ENCODE data around the gene TNIK. TPM values are rescaled to one million over a fixed set of nuclear protein-coding genes. Genes with fewer than 3 reads are reported as not detected.
"Not testable (repeated sequence)": the region's sequence is repeated elsewhere in the genome, so short reads cannot be mapped to it uniquely, and the experiment has no call there.

TNIK gene
- total RNA-seq, 2 experiments from 2014 or later: 36.6 to 39.3 TPM

GRCh38 chr3:171379281-171379680 lies 80.9 kb downstream of the TNIK start:
- Mint-ChIP-seq H3K27me3 (no peaks in the 10 kb centered on the region), H3K4me3 (no peak overlapping the region), H3K4me1 (peaks cover 14% of the 10 kb centered on the region)

GRCh38 chr3:171378586-171378985 lies 81.6 kb downstream of the TNIK start:
- H3K27me3 Mint-ChIP-seq: no peaks in the 10 kb centered on the region

More at GRCh38 chr3:171379281-171379680, 80.9 kb downstream of the TNIK start:
- DNase-seq: no peak
- CTCF ChIA-PET: no interaction called here
- H3K9me3 Mint-ChIP-seq (ENCODE audit: low read depth): no peaks in the 10 kb centered on the region
- H3K27ac Mint-ChIP-seq: no peak overlapping the region
- H3K36me3 Mint-ChIP-seq: peaks cover 5% of the 10 kb centered on the region
- ATAC-seq: no peak

GRCh38 chr3:171377859-171378258 lies 82.3 kb downstream of the TNIK start:
- Mint-ChIP-seq H3K27me3 (no peaks in the 10 kb centered on the region), H3K9me3 (ENCODE audit: low read depth) (no peaks in the 10 kb centered on the region), H3K27ac (no peak overlapping the region), H3K4me3 (no peak overlapping the region), H3K4me1 (peaks cover 4% of the 10 kb centered on the region), H3K36me3 (peaks cover 2% of the 10 kb centered on the region)
- DNase-seq: no peak
- CTCF ChIA-PET: no interaction called here
- ATAC-seq: no peak

More at GRCh38 chr3:171378586-171378985, 81.6 kb downstream of the TNIK start:
- peaks cover 7% of the 10 kb centered on the region for H3K4me1 Mint-ChIP-seq
- H3K36me3 Mint-ChIP-seq: peaks cover 2% of the 10 kb centered on the region
- H3K4me3 Mint-ChIP-seq: no peak overlapping the region
- no peaks in the 10 kb centered on the region for H3K9me3 Mint-ChIP-seq (ENCODE audit: low read depth)
- no peak overlapping the region for H3K27ac Mint-ChIP-seq
- DNase-seq: no peak
- CTCF ChIA-PET: no interaction called here
- ATAC-seq: no peak

- H3K9me3 Mint-ChIP-seq (ENCODE audit: low read depth): no peaks in the 10 kb centered on the region
- H3K27ac Mint-ChIP-seq: no peak overlapping the region
- CTCF ChIA-PET: no interaction called here
- DNase-seq: no peak
- no peaks in the 10 kb centered on the region for H3K27me3 Mint-ChIP-seq
- no peak for ATAC-seq
- peaks cover 2% of the 10 kb centered on the region for H3K36me3 Mint-ChIP-seq
- no peak overlapping the region for H3K4me3 Mint-ChIP-seq
- peaks cover 4% of the 10 kb centered on the region for H3K4me1 Mint-ChIP-seq
Observed at GRCh38 chr3:171376596-171376947, 83.6 kb downstream of the TNIK start.

GRCh38 chr3:171375666-171376595 lies 84.3 kb downstream of the TNIK start:
- Mint-ChIP-seq H3K4me1 (peaks cover 4% of the 10 kb centered on the region), H3K36me3 (peaks cover 2% of the 10 kb centered on the region), H3K4me3 (no peak overlapping the region), H3K27me3 (no peaks in the 10 kb centered on the region), H3K9me3 (ENCODE audit: low read depth) (no peaks in the 10 kb centered on the region), H3K27ac (no peak overlapping the region)
- DNase-seq: no peak
- CTCF ChIA-PET: no interaction called here
- no peak for ATAC-seq

- Mint-ChIP-seq H3K9me3 (ENCODE audit: low read depth) (no peaks in the 10 kb centered on the region), H3K4me1 (peaks cover 4% of the 10 kb centered on the region), H3K27ac (no peak overlapping the region), H3K27me3 (no peaks in the 10 kb centered on the region), H3K4me3 (no peak overlapping the region), H3K36me3 (peaks cover 3% of the 10 kb centered on the region)
- CTCF ChIA-PET: no interaction called here
- DNase-seq (no peak), ATAC-seq (no peak)
Observed at GRCh38 chr3:171374661-171375285, 85.4 kb downstream of the TNIK start.

- DNase-seq (no peak), ATAC-seq (no peak)
- Mint-ChIP-seq H3K9me3 (ENCODE audit: low read depth) (no peaks in the 10 kb centered on the region), H3K27ac (no peak overlapping the region), H3K4me3 (no peak overlapping the region), H3K36me3 (peaks cover 2% of the 10 kb centered on the region), H3K4me1 (peaks cover 4% of the 10 kb centered on the region), H3K27me3 (no peaks in the 10 kb centered on the region)
- CTCF ChIA-PET: no interaction called here
Observed at GRCh38 chr3:171374260-171374659, 85.9 kb downstream of the TNIK start.

GRCh38 chr3:171373711-171374110 lies 86.5 kb downstream of the TNIK start:
- CTCF ChIA-PET: no interaction called here

GRCh38 chr3:171372694-171373093 lies 87.5 kb downstream of the TNIK start:
- H3K9me3 Mint-ChIP-seq (ENCODE audit: low read depth): no peaks in the 10 kb centered on the region
- no peak for ATAC-seq
- no peak overlapping the region for H3K27ac Mint-ChIP-seq
- peaks cover 10% of the 10 kb centered on the region for H3K36me3 Mint-ChIP-seq
- no peak overlapping the region for H3K4me3 Mint-ChIP-seq
- DNase-seq: no peak
- H3K4me1 Mint-ChIP-seq: peaks cover 4% of the 10 kb centered on the region
- H3K27me3 Mint-ChIP-seq: no peaks in the 10 kb centered on the region
- CTCF ChIA-PET: no interaction called here

More at GRCh38 chr3:171373711-171374110, 86.5 kb downstream of the TNIK start:
- ATAC-seq (no peak), DNase-seq (no peak)
- H3K27ac Mint-ChIP-seq: no peak overlapping the region
- peaks cover 5% of the 10 kb centered on the region for H3K36me3 Mint-ChIP-seq
- no peaks in the 10 kb centered on the region for H3K9me3 Mint-ChIP-seq (ENCODE audit: low read depth)
- no peaks in the 10 kb centered on the region for H3K27me3 Mint-ChIP-seq
- peaks cover 4% of the 10 kb centered on the region for H3K4me1 Mint-ChIP-seq
- H3K4me3 Mint-ChIP-seq: no peak overlapping the region

GRCh38 chr3:171371354-171371753 lies 88.9 kb downstream of the TNIK start:
- Mint-ChIP-seq H3K36me3 (peaks cover 12% of the 10 kb centered on the region), H3K4me1 (peaks cover 2% of the 10 kb centered on the region), H3K27me3 (no peaks in the 10 kb centered on the region), H3K4me3 (no peak overlapping the region), H3K9me3 (ENCODE audit: low read depth) (no peaks in the 10 kb centered on the region), H3K27ac (no peak overlapping the region)
- ATAC-seq (no peak), DNase-seq (no peak)
- CTCF ChIA-PET: interaction anchor here (1.2 kb wide), 1 partner anchor 19 kb away, joined by 3 read pairs; no protein-coding TSS in a partner anchor

GRCh38 chr3:171369156-171369555 lies 91.0 kb downstream of the TNIK start:
- CTCF ChIA-PET: no interaction called here
- H3K27me3 Mint-ChIP-seq: no peaks in the 10 kb centered on the region
- ATAC-seq (no peak), DNase-seq (no peak)
- H3K27ac Mint-ChIP-seq: no peak overlapping the region
- no peak overlapping the region for H3K4me3 Mint-ChIP-seq
- peaks cover 2% of the 10 kb centered on the region for H3K9me3 Mint-ChIP-seq (ENCODE audit: low read depth)
- H3K36me3 Mint-ChIP-seq: peaks cover 15% of the 10 kb centered on the region
- no peaks in the 10 kb centered on the region for H3K4me1 Mint-ChIP-seq

GRCh38 chr3:171366738-171367137 lies 93.5 kb downstream of the TNIK start:
- not testable (repeated sequence) for ATAC-seq; H3K27ac Mint-ChIP-seq; H3K4me1 Mint-ChIP-seq; DNase-seq; H3K9me3 Mint-ChIP-seq (ENCODE audit: low read depth); H3K27me3 Mint-ChIP-seq; H3K4me3 Mint-ChIP-seq
- H3K36me3 Mint-ChIP-seq: peaks cover 15% of the 10 kb centered on the region
- CTCF ChIA-PET: interaction anchor here (0.7 kb wide), 1 partner anchor 207 kb away, joined by 3 read pairs; no protein-coding TSS in a partner anchor

- CTCF ChIA-PET: no interaction called here
- H3K9me3 Mint-ChIP-seq (ENCODE audit: low read depth): peaks cover 2% of the 10 kb centered on the region
- H3K36me3 Mint-ChIP-seq: peaks cover 15% of the 10 kb centered on the region
- no peak overlapping the region for H3K4me3 Mint-ChIP-seq
- no peaks in the 10 kb centered on the region for H3K4me1 Mint-ChIP-seq
- no peak overlapping the region for H3K27ac Mint-ChIP-seq
- H3K27me3 Mint-ChIP-seq: no peaks in the 10 kb centered on the region
- ATAC-seq: no peak
- no peak for DNase-seq
Observed at GRCh38 chr3:171366043-171366442, 94.2 kb downstream of the TNIK start.

- Mint-ChIP-seq H3K27ac (no peak overlapping the region), H3K27me3 (no peaks in the 10 kb centered on the region), H3K4me3 (no peak overlapping the region), H3K4me1 (no peaks in the 10 kb centered on the region), H3K9me3 (ENCODE audit: low read depth) (peaks cover 2% of the 10 kb centered on the region), H3K36me3 (peaks cover 15% of the 10 kb centered on the region)
- ATAC-seq (no peak), DNase-seq (no peak)
- CTCF ChIA-PET: interaction anchor here (1.2 kb wide), 2 partner anchors 15 to 999 kb away, joined by 3 read pairs; no protein-coding TSS in a partner anchor
Observed at GRCh38 chr3:171365489-171365888, 94.7 kb downstream of the TNIK start.
